Activated CD4-positive, alpha-beta memory T cell treated with anti-CD3 and anti-CD28 coated beads, Interleukin-2, amount 10 ng/mL, durations not matched to agents 7 days and 5 days (primary cell): Measurements from ENCODE around the gene HYOU1. TPM values are rescaled to one million over a fixed set of nuclear protein-coding genes. Genes with fewer than 3 reads are reported as not detected.
"Not testable (repeated sequence)": the region's sequence is repeated elsewhere in the genome, so short reads cannot be mapped to it uniquely, and the experiment has no call there.

Experiments used
- CTCF ChIA-PET: fragments of 350-600 bp; sonication (Branson Sonifier 250); formaldehyde crosslinking; loops from one replicate; lab custom pipeline; 2021; ENCODE audit warnings: antibody characterized with exemption, inconsistent platforms; lab: Charles Lee
- POLR2A ChIA-PET: fragments of 350-600 bp; sonication (Branson Sonifier 250); formaldehyde crosslinking; loops from one replicate; lab custom pipeline; 2021; ENCODE audit warnings: antibody characterized with exemption; lab: Charles Lee
- DNase-seq: peaks from one replicate; pipeline ENCODE4 v3.0.0-alpha.2; 2020
- H3K27ac Mint-ChIP-seq: one replicate; pipeline ENCODE4 v1.8.0; 2021; ENCODE audit warnings: mild to moderate bottlenecking, mixed read lengths
- H3K27me3 Mint-ChIP-seq: one replicate; pipeline ENCODE4 v1.8.0; 2021; ENCODE audit warnings: mixed read lengths
- H3K36me3 Mint-ChIP-seq: one replicate; pipeline ENCODE4 v1.8.0; 2021; ENCODE audit warnings: low read depth, mixed read lengths
- H3K4me1 Mint-ChIP-seq: one replicate; pipeline ENCODE4 v1.8.0; 2021; ENCODE audit warnings: mixed read lengths
- H3K4me3 Mint-ChIP-seq: one replicate; pipeline ENCODE4 v1.8.0; 2021; ENCODE audit warnings: mild to moderate bottlenecking, mixed read lengths
- H3K9me3 Mint-ChIP-seq: one replicate; pipeline ENCODE4 v1.8.0; 2021; ENCODE audit warnings: mixed read lengths
- total RNA-seq, 2 experiments: library from RNA; stranded (reverse); gene quantifications; one replicate each; pipeline ENCODE4 v1.2.3, GENCODE V29; 2021

Gene HYOU1, protein sequence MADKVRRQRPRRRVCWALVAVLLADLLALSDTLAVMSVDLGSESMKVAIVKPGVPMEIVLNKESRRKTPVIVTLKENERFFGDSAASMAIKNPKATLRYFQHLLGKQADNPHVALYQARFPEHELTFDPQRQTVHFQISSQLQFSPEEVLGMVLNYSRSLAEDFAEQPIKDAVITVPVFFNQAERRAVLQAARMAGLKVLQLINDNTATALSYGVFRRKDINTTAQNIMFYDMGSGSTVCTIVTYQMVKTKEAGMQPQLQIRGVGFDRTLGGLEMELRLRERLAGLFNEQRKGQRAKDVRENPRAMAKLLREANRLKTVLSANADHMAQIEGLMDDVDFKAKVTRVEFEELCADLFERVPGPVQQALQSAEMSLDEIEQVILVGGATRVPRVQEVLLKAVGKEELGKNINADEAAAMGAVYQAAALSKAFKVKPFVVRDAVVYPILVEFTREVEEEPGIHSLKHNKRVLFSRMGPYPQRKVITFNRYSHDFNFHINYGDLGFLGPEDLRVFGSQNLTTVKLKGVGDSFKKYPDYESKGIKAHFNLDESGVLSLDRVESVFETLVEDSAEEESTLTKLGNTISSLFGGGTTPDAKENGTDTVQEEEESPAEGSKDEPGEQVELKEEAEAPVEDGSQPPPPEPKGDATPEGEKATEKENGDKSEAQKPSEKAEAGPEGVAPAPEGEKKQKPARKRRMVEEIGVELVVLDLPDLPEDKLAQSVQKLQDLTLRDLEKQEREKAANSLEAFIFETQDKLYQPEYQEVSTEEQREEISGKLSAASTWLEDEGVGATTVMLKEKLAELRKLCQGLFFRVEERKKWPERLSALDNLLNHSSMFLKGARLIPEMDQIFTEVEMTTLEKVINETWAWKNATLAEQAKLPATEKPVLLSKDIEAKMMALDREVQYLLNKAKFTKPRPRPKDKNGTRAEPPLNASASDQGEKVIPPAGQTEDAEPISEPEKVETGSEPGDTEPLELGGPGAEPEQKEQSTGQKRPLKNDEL
- total RNA-seq, result 100 to 1,000 TPM; 123 to 125 TPM

DNA sequence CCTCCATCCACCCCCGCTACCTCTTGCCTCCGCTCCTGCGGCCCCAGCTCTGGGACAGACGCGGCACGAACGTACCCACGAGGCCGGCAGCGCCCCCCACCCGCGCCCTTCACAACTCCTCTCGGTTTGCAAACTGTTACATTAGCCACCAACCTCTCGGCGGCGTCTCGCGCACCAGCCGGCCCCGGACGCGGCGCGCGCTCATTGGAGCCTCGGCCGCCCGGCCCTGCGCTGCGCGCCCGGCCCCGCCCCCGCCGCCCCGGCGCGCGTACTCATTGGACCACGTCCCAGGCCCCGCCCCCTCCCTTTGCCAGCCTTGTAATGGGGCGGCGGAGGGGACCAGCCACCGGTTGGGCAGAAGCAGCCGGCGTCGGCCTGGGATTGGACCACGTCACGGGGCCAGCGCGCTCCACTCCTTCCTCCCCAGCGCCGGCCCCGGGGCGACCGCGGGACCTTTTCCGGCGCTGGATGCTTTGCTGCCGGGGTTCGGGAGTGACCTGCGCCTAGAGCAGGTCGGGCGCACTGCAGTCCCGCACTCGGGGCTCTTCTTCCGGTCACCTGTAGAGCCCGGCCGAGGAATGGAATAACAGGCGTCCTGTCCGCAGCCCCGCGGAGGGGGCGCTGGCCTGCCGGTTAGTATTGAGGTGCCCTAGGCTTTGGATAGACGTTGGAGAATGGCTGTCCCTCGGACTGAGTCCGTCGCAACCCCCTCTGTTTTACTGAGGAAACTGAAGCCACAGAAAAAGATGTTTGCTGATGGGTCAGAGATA, at the start of gene HYOU1:
Gene HYOU1, minus strand, starts transcription at position 206 of the 770 bp plus-strand sequence. CDS start 1,045 bp downstream, outside the sequence.
- Mint-ChIP-seq H3K36me3 (peaks cover 41% of the 10 kb centered on the region), H3K4me1 (peaks cover 52% of the 10 kb centered on the region), H3K9me3 (no peaks in the 10 kb centered on the region), H3K4me3 (peak within 1 kb of the TSS; percentile 95), H3K27me3 (no peaks in the 10 kb centered on the region), H3K27ac (peak within 1 kb of the TSS; percentile 91)
- peak; percentile 99 for DNase-seq
- ChIA-PET CTCF (interaction anchor here (0.6 to 3.1 kb wide), 17 partner anchors 8 to 216 kb away, joined by 3 to 21 read pairs (median 4); partner anchors contain the start of genes DPAGT1, HMBS, NLRX1 and RPS25), POLR2A (interaction anchor here (0.7 to 5.8 kb wide), 31 partner anchors 10 to 269 kb away, joined by 3 to 82 read pairs (median 4); partner anchors contain the start of genes CENATAC, DDX6, DPAGT1 and HINFP)

DNA sequence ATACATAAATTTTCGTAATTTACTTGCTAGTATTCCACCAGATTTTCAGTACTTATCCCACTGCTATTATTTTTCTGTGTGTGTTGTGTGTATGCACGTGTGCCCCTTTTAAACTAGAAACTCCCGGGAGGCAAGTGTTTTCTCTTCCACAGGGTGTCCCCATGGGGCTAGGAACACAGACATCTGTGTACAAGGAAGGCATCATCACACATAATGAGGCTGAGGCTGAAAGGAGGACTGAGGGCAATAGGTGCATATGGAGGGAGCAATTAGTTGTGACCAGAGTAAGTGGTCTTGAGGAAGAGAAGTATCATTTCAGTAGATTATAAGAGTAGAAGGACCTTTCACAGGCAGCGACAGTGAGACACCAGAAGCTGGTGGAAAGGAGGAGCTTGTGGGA, 46.8 kb upstream of the HYOU1 start:
- peak overlapping the region; percentile 31 for H3K4me3 Mint-ChIP-seq
- no peak for DNase-seq
- ChIA-PET CTCF (interaction anchor here (2.2 kb wide), 1 partner anchor 93 kb away, joined by 6 read pairs; no protein-coding TSS in a partner anchor), POLR2A (interaction anchor here (1.1 to 2.7 kb wide), 4 partner anchors 8 to 22 kb away, joined by 4 to 22 read pairs (median 4); no protein-coding TSS in a partner anchor)
- H3K27ac Mint-ChIP-seq, result peak overlapping the region; percentile 34
- no peaks in the 10 kb centered on the region for H3K9me3 Mint-ChIP-seq
- peaks cover 51% of the 10 kb centered on the region for H3K4me1 Mint-ChIP-seq
- H3K27me3 Mint-ChIP-seq, result no peaks in the 10 kb centered on the region
- H3K36me3 Mint-ChIP-seq, result peaks cover 21% of the 10 kb centered on the region

DNA sequence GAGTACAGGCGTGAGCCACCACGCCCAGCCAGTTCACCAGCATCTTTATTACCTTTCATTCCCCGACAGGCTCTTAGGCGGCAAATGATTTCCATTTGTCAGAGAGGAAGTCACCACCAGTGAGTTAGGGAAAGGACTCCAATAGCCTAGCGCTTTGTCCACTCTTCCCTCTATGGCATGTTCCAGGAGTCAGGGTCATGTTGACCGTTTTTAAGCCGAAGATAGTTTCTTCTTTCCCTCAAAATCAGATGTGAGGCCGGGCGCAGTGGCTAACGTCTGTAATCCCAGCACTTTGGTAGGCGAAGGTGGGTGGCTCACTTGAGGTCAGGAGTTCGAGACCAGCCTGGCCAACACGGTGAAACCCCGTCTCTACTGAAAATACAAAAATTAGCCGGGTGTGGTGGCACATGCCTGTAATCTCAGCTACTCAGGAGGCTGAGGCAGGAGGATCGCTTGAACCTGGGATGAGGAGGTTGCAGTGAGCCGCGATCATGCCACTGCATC, 46.2 kb upstream of the HYOU1 start:
- Mint-ChIP-seq H3K36me3 (peaks cover 21% of the 10 kb centered on the region), H3K4me3 (peak overlapping the region; percentile 92), H3K27ac (peak overlapping the region; percentile 99), H3K4me1 (peaks cover 51% of the 10 kb centered on the region)
- ChIA-PET CTCF (interaction anchor here (1.3 to 2.2 kb wide), 3 partner anchors 15 to 93 kb away, joined by 5 to 6 read pairs (median 6); partner anchors contain the start of gene TRAPPC4), POLR2A (interaction anchor here (0.9 to 2.7 kb wide), 14 partner anchors 10 to 227 kb away, joined by 3 to 43 read pairs (median 10); partner anchors contain the start of genes ABCG4, CENATAC, HINFP and HMBS)
- DNase-seq, H3K27me3 Mint-ChIP-seq, H3K9me3 Mint-ChIP-seq: not testable (repeated sequence)

DNA sequence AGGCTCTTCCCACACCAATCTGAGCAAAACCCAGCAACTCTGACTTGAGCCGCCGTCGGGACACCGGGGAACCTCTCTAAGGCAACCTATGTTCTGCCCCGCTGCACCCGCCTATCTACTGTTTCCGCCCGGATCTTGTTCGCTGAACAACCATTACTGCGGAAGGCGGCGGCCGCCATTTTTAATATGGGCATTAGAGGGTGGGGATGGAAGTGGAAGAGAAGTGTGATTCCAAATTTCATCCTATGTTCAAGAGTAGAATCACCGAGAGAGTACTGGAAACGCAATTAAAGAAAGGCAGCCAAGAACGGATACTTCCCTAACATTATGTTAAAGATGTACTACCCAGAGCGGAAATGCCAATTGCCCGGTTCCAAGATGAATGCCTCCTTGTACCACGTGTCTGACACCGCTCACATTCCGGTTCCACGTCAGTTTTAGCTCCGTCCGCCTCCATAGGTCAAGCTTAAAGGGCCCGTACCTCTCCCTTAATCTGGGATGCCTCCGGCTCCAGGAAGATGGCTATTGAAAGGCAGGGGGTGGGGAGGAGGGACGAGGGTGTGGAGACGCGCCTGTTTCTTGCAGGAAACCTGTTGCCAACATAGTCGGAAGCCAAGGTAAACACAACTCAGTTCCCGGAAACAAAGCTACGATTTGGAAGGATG, 44.9 kb upstream of the HYOU1 start, which contains the start of gene DPAGT1:
Gene DPAGT1, minus strand, starts transcription at position 95 of the 665 bp plus-strand sequence. CDS start 198 bp downstream, outside the sequence.
- H3K36me3 Mint-ChIP-seq, result peaks cover 32% of the 10 kb centered on the region
- H3K27ac Mint-ChIP-seq, result peak within 1 kb of the TSS; percentile 99
- DNase-seq, result peak; percentile 89
- ChIA-PET CTCF (interaction anchor here (1.0 to 2.2 kb wide), 15 partner anchors 10 to 222 kb away, joined by 3 to 15 read pairs (median 4); partner anchors contain the start of genes CBL, HINFP, HMBS and NLRX1), POLR2A (interaction anchor here (0.7 to 2.7 kb wide), 21 partner anchors 9 to 311 kb away, joined by 3 to 43 read pairs (median 6); partner anchors contain the start of genes ABCG4, CBL, CENATAC and DDX6)
- H3K4me1 Mint-ChIP-seq, result peaks cover 56% of the 10 kb centered on the region
- H3K9me3 Mint-ChIP-seq, result no peaks in the 10 kb centered on the region
- H3K27me3 Mint-ChIP-seq, result no peaks in the 10 kb centered on the region
- peak within 1 kb of the TSS; percentile 92 for H3K4me3 Mint-ChIP-seq

DNA sequence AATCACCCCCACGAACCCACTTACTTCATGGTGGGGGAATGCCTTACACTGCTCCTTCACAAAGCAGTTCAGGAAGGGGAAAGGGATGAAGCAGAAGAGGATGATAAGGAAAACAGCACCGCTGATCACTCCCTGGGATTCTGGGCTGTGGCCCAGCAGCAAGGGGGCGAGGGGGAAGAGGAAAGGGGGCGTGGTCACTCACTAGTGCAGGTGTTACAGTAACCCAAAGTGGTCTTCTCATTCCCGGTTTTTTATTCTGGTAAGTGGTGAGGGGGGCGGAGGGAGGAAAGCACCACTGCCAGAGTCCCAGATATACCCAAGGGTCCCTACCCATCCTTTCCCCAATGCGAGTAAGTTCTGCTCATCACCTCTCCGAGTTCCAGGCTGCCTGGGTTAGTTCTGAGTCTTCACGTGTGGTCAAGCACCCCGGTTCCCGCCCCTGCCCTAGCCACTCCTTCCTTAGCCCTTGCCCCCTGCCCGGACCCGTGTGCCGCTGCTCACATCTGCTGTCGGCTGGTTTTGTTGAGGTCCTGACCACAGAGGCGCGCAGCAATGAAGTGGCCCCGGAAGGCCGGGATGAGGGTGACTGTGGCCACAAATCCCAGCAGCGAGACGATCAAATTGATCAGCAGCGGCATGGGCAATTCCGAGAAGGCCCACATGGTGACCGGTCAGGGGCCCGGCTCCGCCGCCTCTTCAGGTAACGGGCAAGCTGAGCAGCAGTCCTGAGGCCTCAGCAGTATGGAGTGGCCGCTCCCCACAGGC, 44.2 kb upstream of the HYOU1 start:
- Mint-ChIP-seq H3K27me3 (no peaks in the 10 kb centered on the region), H3K4me3 (peak overlapping the region; percentile 92), H3K9me3 (no peaks in the 10 kb centered on the region), H3K36me3 (peaks cover 39% of the 10 kb centered on the region), H3K4me1 (peaks cover 56% of the 10 kb centered on the region), H3K27ac (peak overlapping the region; percentile 99)
- no peak for DNase-seq
- ChIA-PET POLR2A (interaction anchor here (0.7 to 2.7 kb wide), 17 partner anchors 8 to 310 kb away, joined by 3 to 43 read pairs (median 8); partner anchors contain the start of genes ABCG4, CBL, DDX6 and HINFP), CTCF (interaction anchor here (1.0 to 2.2 kb wide), 9 partner anchors 9 to 223 kb away, joined by 3 to 15 read pairs (median 5); partner anchors contain the start of genes HMBS and VPS11)

DNA sequence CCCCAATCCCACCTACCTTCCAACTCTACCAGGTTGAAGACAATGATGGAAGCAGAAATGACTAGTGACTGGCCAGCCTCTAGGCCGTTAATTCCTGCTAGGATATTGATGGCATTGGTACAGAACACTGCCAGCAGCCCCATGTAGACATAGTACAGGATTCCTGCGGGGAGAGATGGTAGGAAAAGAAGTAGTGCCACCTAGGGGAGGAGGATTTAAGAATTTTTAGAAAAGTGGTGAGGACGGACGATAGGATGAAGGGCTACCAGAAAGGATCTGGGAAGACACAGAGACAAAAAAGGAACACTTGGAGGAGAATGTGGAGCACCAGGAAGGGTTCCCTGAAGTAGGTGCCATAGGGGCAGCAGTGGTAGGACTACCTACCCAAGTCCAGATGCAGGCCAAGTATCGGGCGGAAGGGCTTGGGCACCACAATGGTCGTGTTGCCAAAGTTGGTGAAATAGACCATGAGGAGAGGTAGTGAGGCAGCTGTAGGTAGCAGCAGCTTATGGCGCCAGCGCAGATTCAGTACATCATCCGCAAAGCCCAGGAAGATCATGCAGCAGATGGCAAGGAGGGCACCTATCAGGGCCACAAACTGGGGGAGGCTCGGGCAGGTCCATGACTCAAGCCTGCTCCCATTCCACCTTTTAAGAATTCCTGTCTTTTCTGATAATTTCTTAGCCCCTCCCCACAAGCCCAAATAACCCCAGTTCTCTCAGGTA, 43.4 kb upstream of the HYOU1 start:
- peak overlapping the region; percentile 92 for H3K4me3 Mint-ChIP-seq
- ChIA-PET CTCF (interaction anchor here (0.7 to 2.1 kb wide), 4 partner anchors 9 to 44 kb away, joined by 3 to 12 read pairs (median 6); partner anchors contain the start of genes HMBS and VPS11), POLR2A (interaction anchor here (1.7 to 9.7 kb wide), 3 partner anchors 9 to 32 kb away, joined by 8 to 219 read pairs (median 10); partner anchors contain the start of genes C2CD2L and VPS11)
- H3K4me1 Mint-ChIP-seq, result peaks cover 58% of the 10 kb centered on the region
- no peaks in the 10 kb centered on the region for H3K9me3 Mint-ChIP-seq
- no peak for DNase-seq
- peaks cover 43% of the 10 kb centered on the region for H3K36me3 Mint-ChIP-seq
- no peaks in the 10 kb centered on the region for H3K27me3 Mint-ChIP-seq
- H3K27ac Mint-ChIP-seq, result peak overlapping the region; percentile 99

DNA sequence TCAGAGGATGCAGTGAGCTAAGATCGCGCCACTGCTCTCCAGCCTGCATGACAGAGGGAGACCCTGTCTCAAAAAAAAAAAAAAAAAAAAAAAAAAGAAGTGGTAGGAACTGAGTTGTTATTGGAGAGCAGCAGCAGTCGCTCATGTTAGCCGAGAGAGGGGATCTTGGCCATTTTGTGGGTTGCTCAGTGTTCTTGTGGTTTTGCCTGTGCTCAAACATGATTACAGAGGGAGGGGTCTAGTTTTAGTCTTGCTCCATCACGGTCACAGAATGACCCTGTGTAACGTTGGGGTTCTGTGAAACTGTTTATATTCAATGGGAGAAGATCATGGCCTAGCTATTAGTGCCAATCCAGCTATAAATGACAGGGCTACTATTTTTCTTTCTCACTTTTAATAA, 42.7 kb upstream of the HYOU1 start:
- CTCF ChIA-PET, result interaction anchor here (0.7 to 2.1 kb wide), 5 partner anchors 9 to 239 kb away, joined by 3 to 12 read pairs (median 6); partner anchors contain the start of genes HMBS and VPS11
- Mint-ChIP-seq H3K36me3 (peaks cover 50% of the 10 kb centered on the region), H3K27ac (peak overlapping the region; percentile 17), H3K4me1 (peaks cover 55% of the 10 kb centered on the region), H3K9me3 (no peaks in the 10 kb centered on the region), H3K4me3 (peak overlapping the region; percentile 92), H3K27me3 (no peaks in the 10 kb centered on the region)
- POLR2A ChIA-PET, result interaction anchor here (1.0 to 9.7 kb wide), 4 partner anchors 10 to 32 kb away, joined by 3 to 219 read pairs (median 9); partner anchors contain the start of genes C2CD2L, HMBS and VPS11
- DNase-seq, result no peak

DNA sequence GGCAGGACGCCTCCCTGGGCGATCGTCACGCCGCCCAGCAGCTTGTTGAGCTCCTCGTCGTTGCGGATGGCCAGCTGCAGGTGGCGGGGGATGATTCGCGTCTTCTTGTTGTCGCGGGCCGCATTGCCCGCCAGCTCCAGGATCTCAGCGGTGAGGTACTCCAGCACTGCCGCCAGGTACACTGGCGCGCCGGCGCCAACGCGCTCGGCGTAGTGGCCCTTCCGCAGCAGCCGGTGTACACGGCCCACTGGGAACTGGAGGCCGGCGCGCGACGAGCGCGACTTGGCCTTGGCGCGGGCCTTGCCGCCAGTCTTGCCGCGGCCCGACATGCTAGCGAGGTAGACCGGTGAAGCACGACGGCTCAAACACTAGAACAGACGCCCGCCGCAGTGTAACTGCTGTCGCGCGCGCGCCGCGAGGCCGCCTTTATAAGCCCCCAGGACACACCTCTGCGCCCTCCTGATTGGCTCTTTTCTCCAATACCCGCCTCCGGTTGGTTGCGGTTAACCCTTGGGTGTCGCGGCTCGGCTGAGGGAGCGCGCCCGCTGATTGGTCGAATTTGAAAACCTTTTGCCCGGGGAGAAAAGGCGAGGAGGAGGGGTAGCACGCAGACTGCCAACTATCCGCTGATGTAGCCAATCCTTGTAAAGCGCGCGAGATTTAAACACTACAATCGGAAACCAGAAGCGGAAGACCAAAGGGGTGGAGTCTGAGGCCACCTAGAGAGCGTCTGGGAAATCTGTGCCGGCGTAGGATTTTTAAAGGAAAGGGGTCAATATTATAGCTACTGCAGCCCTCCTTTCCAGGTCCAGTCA, 38.3 kb upstream of the HYOU1 start:
- H3K36me3 Mint-ChIP-seq, result peaks cover 80% of the 10 kb centered on the region
- peak; percentile 100 for DNase-seq
- peaks cover 70% of the 10 kb centered on the region for H3K4me1 Mint-ChIP-seq
- POLR2A ChIA-PET, result interaction anchor here (0.6 to 9.7 kb wide), 43 partner anchors 9 to 1108 kb away, joined by 3 to 219 read pairs (median 4); partner anchors contain the start of genes C2CD2L, CBL, CENATAC and DDX6
- peak overlapping the region; percentile 86 for H3K27ac Mint-ChIP-seq
- no peaks in the 10 kb centered on the region for H3K9me3 Mint-ChIP-seq
- CTCF ChIA-PET, result interaction anchor here (0.6 to 2.4 kb wide), 11 partner anchors 10 to 101 kb away, joined by 3 to 20 read pairs (median 3); partner anchors contain the start of genes C2CD2L, HMBS and VPS11
- H3K4me3 Mint-ChIP-seq, result peak overlapping the region; percentile 93
- no peaks in the 10 kb centered on the region for H3K27me3 Mint-ChIP-seq

DNA sequence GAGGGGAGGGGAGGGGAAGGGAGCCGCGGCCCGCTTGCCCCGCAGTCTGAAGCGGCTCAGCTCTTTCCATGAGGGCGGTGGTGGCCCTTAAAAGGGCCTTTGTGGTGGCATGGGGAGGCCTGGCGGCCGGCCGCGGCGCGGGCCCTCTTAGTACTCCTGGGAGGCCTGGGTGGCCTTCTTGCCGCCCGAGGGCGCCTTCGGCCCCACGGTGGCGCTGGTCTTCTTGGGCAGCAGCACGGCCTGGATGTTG, 37.7 kb upstream of the HYOU1 start:
- H3K4me3 Mint-ChIP-seq, result peak overlapping the region; percentile 93
- DNase-seq, result peak; percentile 68
- H3K27ac Mint-ChIP-seq, result peak overlapping the region; percentile 86
- POLR2A ChIA-PET, result interaction anchor here (0.6 to 9.7 kb wide), 41 partner anchors 8 to 1107 kb away, joined by 3 to 219 read pairs (median 5); partner anchors contain the start of genes C2CD2L, CBL, CENATAC and DDX6
- CTCF ChIA-PET, result interaction anchor here (0.6 to 2.4 kb wide), 8 partner anchors 9 to 102 kb away, joined by 3 to 20 read pairs (median 4); partner anchors contain the start of genes C2CD2L, HMBS and VPS11
- peaks cover 74% of the 10 kb centered on the region for H3K36me3 Mint-ChIP-seq
- no peaks in the 10 kb centered on the region for H3K9me3 Mint-ChIP-seq
- peaks cover 69% of the 10 kb centered on the region for H3K4me1 Mint-ChIP-seq
- no peaks in the 10 kb centered on the region for H3K27me3 Mint-ChIP-seq
